OCI-LY1 (cell line): ENCODE data around the gene DBNL.

Source experiments
- H2AFZ ChIP-seq: fragments of 200-600 bp; sonication (generic), shearing (Covaris generic); 2 replicates; pipeline ENCODE4 v1.6.0; 2014; ENCODE audit warnings: antibody characterized with exemption, mild to moderate bottlenecking, low read length
- H3F3A ChIP-seq: fragments of 200-600 bp; sonication (generic), shearing (Covaris generic); 2 replicates; pipeline ENCODE4 v1.6.0; 2014; ENCODE audit warnings: mild to moderate bottlenecking, antibody characterized with exemption, low read length, moderate library complexity; ENCODE audit not compliant: insufficient read depth
- H3K27ac ChIP-seq: fragments of 200-600 bp; sonication (generic); 2 replicates; pipeline ENCODE4 v1.5.1; 2014; ENCODE audit warnings: low read length, mixed run types, mild to moderate bottlenecking, low read depth; ENCODE audit not compliant: poor library complexity, severe bottlenecking
- H3K27me3 ChIP-seq: fragments of 200-600 bp; sonication (generic); 2 replicates; pipeline ENCODE4 v1.6.0; 2014; ENCODE audit warnings: antibody characterized with exemption, mild to moderate bottlenecking, low read length, moderate library complexity; ENCODE audit not compliant: insufficient read depth
- H3K36me3 ChIP-seq: fragments of 200-600 bp; sonication (generic); 2 replicates; pipeline ENCODE4 v1.6.1; 2014; ENCODE audit warnings: mild to moderate bottlenecking, antibody characterized with exemption, low read length, moderate library complexity, mixed read lengths; ENCODE audit not compliant: insufficient read depth
- H3K4me1 ChIP-seq: fragments of 200-600 bp; sonication (generic); 2 replicates; pipeline ENCODE4 v1.5.1; 2014; ENCODE audit warnings: mild to moderate bottlenecking, low read length, moderate library complexity; ENCODE audit not compliant: insufficient read depth, severe bottlenecking
- H3K4me2 ChIP-seq: fragments of 200-600 bp; sonication (generic), shearing (Covaris generic); 2 replicates; pipeline ENCODE4 v1.6.1; 2014; ENCODE audit warnings: low read length
- H3K4me3 ChIP-seq: fragments of 200-600 bp; sonication (generic); 2 replicates; pipeline ENCODE4 v1.5.1; 2014; ENCODE audit warnings: low read length, low read depth, mild to moderate bottlenecking, mixed read lengths; ENCODE audit not compliant: poor library complexity, severe bottlenecking
- H3K79me2 ChIP-seq: fragments of 200-600 bp; shearing (Covaris generic); 2 replicates; pipeline ENCODE4 v1.6.1; 2016; ENCODE audit warnings: mixed run types, low read length, mixed read lengths; ENCODE audit not compliant: insufficient read depth
- H3K9ac ChIP-seq: fragments of 200-600 bp; sonication (generic), shearing (Covaris generic); 2 replicates; pipeline ENCODE4 v1.6.1; 2014; ENCODE audit warnings: mild to moderate bottlenecking, low read length, mixed read lengths
- H3K9me2 ChIP-seq: fragments of 200-600 bp; sonication (generic), shearing (Covaris generic); 2 replicates; pipeline ENCODE4 v1.6.1; 2014; ENCODE audit warnings: low read depth, mild to moderate bottlenecking, low read length, mixed read lengths
- H3K9me3 ChIP-seq: fragments of 200-600 bp; shearing (Covaris generic); 2 replicates; pipeline ENCODE4 v1.6.1; 2014; ENCODE audit warnings: low read length, mixed read lengths
- H4K20me1 ChIP-seq: fragments of 200-600 bp; sonication (generic), shearing (Covaris generic); 2 replicates; pipeline ENCODE4 v1.6.0; 2016; ENCODE audit warnings: mild to moderate bottlenecking, low read length; ENCODE audit not compliant: insufficient read depth
- EZH2 ChIP-seq: fragments of 200-600 bp; sonication (generic), shearing (Covaris generic); IDR thresholded peaks from 2 replicates; pipeline ENCODE4 v1.8.0; 2017; ENCODE audit warnings: borderline replicate concordance, mixed run types, mild to moderate bottlenecking, antibody characterized with exemption, low read length, moderate library complexity, mixed read lengths
- TF ChIP-seq, protein P1 (sequence below): fragments of 200-600 bp; sonication (generic), shearing (Covaris generic); IDR thresholded peaks from 2 replicates; pipeline ENCODE4 v1.5.1; 2017; ENCODE audit warnings: mild to moderate bottlenecking, antibody characterized with exemption, low read length, moderate library complexity, mixed read lengths

The DBNL gene

DNA sequence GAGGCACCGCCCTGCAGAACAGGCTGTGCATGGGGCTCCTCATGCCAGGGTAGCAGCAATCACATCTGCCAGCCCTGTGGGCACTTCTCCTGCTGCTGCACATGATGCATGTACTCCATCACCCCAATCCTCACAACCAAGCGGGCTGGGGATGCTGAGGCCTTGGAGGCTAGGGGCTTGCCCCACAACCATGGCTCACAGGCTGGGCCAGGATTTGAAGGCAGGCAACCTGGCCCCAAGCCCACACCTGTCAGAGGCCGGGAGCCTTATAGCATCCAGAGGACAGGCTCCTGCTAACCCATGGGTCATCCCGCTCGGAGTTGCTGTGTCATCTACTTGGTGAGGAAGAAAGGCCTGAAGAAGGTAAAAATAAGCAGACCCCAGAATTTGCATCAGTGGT is 35.6 kb downstream of the DBNL start:
- Histone ChIP-seq H3K27ac (peak overlapping the region; percentile 76), H3K4me3 (peak overlapping the region; percentile 83), H3K36me3 (peaks cover 66% of the 10 kb centered on the region), H3K79me2 (no peaks in the 10 kb centered on the region), H4K20me1 (no peaks in the 10 kb centered on the region), H3F3A (peaks cover 17% of the 10 kb centered on the region), H3K9me3 (no peaks in the 10 kb centered on the region), H2AFZ (no peak overlapping the region), H3K4me2 (peak overlapping the region; percentile 92), H3K9ac (peak overlapping the region; percentile 87; the same call in 1 of the 2 replicates), H3K9me2 (no peaks in the 10 kb centered on the region), H3K27me3 (no peaks in the 10 kb centered on the region), H3K4me1 (peaks cover 55% of the 10 kb centered on the region)
- no peak for TF ChIP-seq EZH2
- TF ChIP-seq, protein P1, sequence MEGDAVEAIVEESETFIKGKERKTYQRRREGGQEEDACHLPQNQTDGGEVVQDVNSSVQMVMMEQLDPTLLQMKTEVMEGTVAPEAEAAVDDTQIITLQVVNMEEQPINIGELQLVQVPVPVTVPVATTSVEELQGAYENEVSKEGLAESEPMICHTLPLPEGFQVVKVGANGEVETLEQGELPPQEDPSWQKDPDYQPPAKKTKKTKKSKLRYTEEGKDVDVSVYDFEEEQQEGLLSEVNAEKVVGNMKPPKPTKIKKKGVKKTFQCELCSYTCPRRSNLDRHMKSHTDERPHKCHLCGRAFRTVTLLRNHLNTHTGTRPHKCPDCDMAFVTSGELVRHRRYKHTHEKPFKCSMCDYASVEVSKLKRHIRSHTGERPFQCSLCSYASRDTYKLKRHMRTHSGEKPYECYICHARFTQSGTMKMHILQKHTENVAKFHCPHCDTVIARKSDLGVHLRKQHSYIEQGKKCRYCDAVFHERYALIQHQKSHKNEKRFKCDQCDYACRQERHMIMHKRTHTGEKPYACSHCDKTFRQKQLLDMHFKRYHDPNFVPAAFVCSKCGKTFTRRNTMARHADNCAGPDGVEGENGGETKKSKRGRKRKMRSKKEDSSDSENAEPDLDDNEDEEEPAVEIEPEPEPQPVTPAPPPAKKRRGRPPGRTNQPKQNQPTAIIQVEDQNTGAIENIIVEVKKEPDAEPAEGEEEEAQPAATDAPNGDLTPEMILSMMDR, result no peak

DNA sequence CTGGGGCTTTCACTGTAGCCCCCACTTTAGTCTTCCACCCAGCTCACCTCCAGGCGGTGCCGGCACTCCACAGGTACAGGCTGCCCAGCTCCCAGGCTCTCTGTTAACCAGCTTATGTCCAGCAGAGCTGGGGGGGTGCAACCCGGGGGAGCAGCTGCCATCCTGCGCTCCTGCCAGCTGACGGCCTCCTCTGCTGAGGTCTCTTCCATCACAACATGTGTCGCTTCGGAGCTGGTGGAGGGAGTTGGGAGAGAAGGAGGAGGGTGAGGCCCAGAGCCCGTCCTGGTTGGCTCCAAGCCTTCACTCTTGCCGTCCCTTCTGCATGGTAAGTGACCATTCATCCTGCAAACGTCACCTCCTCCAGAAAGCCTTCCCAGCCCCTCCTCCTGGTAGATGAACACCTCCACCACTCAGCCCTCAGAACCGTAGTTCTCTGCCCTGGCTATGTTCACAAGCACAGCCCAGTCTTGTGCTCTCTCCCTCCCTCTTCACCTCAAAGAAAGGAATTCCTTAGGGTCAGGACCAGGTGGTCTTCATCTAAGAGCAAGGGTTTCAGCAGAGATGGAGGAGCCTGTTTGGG is 36.3 kb downstream of the DBNL start:
- peak overlapping the region; percentile 87 for H3K9ac ChIP-seq

DNA sequence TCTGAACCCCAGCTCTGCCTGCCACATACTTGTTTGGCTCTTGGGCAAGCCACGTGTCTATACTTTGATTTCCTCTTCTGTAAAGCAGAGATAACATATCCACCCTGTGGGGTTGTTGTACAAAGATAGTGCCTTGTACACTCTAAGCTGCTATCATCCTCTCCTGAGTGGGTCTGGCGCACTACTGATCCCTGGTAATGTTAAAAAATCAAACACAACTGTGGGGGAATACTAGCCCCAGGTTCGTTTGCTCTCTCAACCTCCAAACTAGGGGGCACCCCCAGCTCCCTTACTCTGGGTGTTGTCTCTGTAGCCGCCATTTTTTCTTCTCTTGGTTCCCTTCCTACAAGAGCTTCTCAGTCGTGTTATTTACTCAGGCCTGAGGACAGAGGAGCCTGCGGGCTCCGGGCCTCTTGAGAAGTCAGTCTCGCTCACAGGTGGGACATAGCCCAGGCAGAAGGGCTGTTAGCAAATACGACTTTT is 36.8 kb downstream of the DBNL start:
- no peak for TF ChIP-seq EZH2
- TF ChIP-seq, protein P1, result peak; percentile 33; the same call in 1 of the 2 replicates
- Histone ChIP-seq H3K27ac (peak overlapping the region; percentile 76), H3K4me2 (peak overlapping the region; percentile 92), H3F3A (peaks cover 17% of the 10 kb centered on the region), H3K9me2 (no peaks in the 10 kb centered on the region), H3K79me2 (no peaks in the 10 kb centered on the region), H3K27me3 (no peaks in the 10 kb centered on the region), H3K36me3 (peaks cover 54% of the 10 kb centered on the region), H3K4me3 (peak overlapping the region; percentile 83), H3K4me1 (peaks cover 59% of the 10 kb centered on the region), H3K9ac (peak overlapping the region; percentile 87), H2AFZ (no peak overlapping the region), H3K9me3 (no peaks in the 10 kb centered on the region), H4K20me1 (no peaks in the 10 kb centered on the region)

More for the DNA sequence above, 36.3 kb downstream of the DBNL start:
- no peaks in the 10 kb centered on the region for H3K79me2 ChIP-seq
- H3K9me3 ChIP-seq, result no peaks in the 10 kb centered on the region
- H2AFZ ChIP-seq, result no peak overlapping the region
- H3K4me1 ChIP-seq, result peaks cover 59% of the 10 kb centered on the region
- no peaks in the 10 kb centered on the region for H3K9me2 ChIP-seq
- peaks cover 17% of the 10 kb centered on the region for H3F3A ChIP-seq
- H4K20me1 ChIP-seq, result no peaks in the 10 kb centered on the region
- H3K27me3 ChIP-seq, result no peaks in the 10 kb centered on the region
- peak overlapping the region; percentile 83 for H3K4me3 ChIP-seq
- no peak for TF ChIP-seq EZH2
- TF ChIP-seq, protein P1, result no peak
- H3K27ac ChIP-seq, result peak overlapping the region; percentile 76
- peaks cover 59% of the 10 kb centered on the region for H3K36me3 ChIP-seq
- peak overlapping the region; percentile 92 for H3K4me2 ChIP-seq
